Uterus (tissue), 4 donors: ENCODE measurements around the gene PTPRN2. TPM values are rescaled to one million over a fixed set of nuclear protein-coding genes. Genes with fewer than 3 reads are reported as not detected.

ENCODE experiments used
- DNase-seq, 2 donors: peaks; one replicate each; pipeline ENCODE4 v3.0.0-alpha.2; 2019 to 2020
- H3K27ac ChIP-seq, 2 donors: fragments of 200-600 bp; sonication (generic); 1 replicate in 1 of 2; 2 replicates in 1 of 2; pipeline ENCODE4 v1.5.1; 2016 to 2018
- H3K27me3 ChIP-seq, 2 donors: fragments of 200-600 bp; sonication (generic); one replicate each; pipeline ENCODE4 v1.5.1; 2018 to 2019; ENCODE audit warnings: control low read depth in 1 of 2
- H3K36me3 ChIP-seq, 2 donors: fragments of 200-600 bp; sonication (generic); one replicate each; pipeline ENCODE4 v1.5.1; 2019; ENCODE audit warnings: control low read depth in 1 of 2
- H3K4me1 ChIP-seq, 2 donors: fragments of 200-600 bp; sonication (generic); one replicate each; pipeline ENCODE4 v1.5.1; 2018 to 2019; ENCODE audit warnings: control low read depth in 1 of 2
- H3K4me3 ChIP-seq, 2 donors: fragments of 200-600 bp; sonication (generic); 1 replicate in 1 of 2; 2 replicates in 1 of 2; pipeline ENCODE4 v1.5.1; 2018 to 2019; ENCODE audit warnings: mild to moderate bottlenecking in 1 of 2
- H3K9me3 ChIP-seq, 2 donors: fragments of 200-600 bp; sonication (generic); one replicate each; pipeline ENCODE4 v1.5.1; 2019; ENCODE audit warnings: control low read depth in 1 of 2
- POLR2A ChIP-seq, 2 donors: fragments of 450-650 bp; IDR thresholded peaks; one replicate each; pipeline ENCODE4 v1.6.1; 2016; ENCODE audit warnings: antibody characterized with exemption in 2 of 2, mild to moderate bottlenecking in 1 of 2, moderate library complexity in 1 of 2
- intact Hi-C: fragments of 100-400 bp; cut with DNase I; formaldehyde crosslinking; loops from one replicate; pipeline ENCODE4 v1.15.1; 2023; ENCODE audit warnings: low total_unique reads
- total RNA-seq, 4 donors: library from RNA; depleted of rRNA in 3 of 4; stranded (reverse); fragments of >200 nt in 3 of 4; gene quantifications; one replicate each; pipeline versions ENCODE4 v1.1.0 to v1.2.4, GENCODE V29; 2014 to 2023
- TF ChIP-seq, protein P1 (sequence below), 4 experiments: fragments of 200-600 bp in 2 of 4; fragments of 450-650 bp in 2 of 4; sonication (generic) in 2 of 4; IDR thresholded peaks; one replicate each; pipeline ENCODE4 v1.5.1; 2016 to 2019; ENCODE audit warnings: antibody characterized with exemption in 4 of 4, mild to moderate bottlenecking in 2 of 4, moderate library complexity in 1 of 4
- donor health status: DM: yes; HTN: yes; CAD: no.

Gene PTPRN2
- total RNA-seq, 4 donors from 2014 or later = 1.2 to 5.2 (median 2.3) TPM

DNA sequence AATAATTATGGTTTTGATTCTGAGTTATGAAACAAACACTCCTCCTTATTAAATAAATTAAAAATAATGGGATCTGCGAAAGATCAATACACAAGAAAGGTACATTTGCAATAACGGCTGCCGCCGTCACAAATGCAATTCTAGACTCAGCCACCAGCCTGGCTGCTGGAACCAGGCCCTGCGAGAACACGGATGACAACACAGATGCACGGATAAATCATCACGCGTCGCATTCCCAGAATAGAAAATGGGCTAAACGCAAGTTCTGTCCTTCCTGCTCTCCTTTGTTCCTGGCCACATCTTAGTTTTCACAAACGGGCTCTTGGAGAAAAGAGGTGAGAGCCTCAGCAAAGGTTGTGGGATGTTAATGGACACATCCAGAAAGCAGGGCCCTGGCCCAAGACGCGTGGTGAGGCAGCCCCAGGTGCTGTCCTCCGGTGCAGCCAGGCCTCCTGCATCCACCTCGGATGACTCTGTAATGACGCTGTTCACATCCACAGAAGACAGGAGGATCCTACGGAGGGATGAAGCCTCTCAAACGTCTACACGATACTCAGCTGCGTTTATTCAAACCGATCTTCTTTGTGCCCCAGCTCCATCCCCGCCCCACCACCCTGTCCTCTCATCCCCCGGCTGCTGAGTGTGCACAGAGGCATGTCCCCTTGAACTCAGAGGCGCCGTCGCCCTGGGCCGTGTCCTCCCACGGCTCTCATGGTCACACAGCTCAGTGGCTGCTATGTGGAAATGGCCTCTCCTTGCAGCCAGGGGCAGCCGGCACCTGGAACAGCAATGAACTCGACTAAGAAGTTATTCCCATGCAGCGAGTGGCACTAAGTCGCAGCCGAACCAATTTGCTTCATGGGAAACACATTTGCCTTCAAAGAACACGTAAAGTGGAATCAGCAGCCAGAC lies 197.9 kb downstream of the PTPRN2 start:
- TF ChIP-seq, protein P1, sequence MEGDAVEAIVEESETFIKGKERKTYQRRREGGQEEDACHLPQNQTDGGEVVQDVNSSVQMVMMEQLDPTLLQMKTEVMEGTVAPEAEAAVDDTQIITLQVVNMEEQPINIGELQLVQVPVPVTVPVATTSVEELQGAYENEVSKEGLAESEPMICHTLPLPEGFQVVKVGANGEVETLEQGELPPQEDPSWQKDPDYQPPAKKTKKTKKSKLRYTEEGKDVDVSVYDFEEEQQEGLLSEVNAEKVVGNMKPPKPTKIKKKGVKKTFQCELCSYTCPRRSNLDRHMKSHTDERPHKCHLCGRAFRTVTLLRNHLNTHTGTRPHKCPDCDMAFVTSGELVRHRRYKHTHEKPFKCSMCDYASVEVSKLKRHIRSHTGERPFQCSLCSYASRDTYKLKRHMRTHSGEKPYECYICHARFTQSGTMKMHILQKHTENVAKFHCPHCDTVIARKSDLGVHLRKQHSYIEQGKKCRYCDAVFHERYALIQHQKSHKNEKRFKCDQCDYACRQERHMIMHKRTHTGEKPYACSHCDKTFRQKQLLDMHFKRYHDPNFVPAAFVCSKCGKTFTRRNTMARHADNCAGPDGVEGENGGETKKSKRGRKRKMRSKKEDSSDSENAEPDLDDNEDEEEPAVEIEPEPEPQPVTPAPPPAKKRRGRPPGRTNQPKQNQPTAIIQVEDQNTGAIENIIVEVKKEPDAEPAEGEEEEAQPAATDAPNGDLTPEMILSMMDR (IDR thresholded peaks at IDR 0.05) = no peak
- TF ChIP-seq POLR2A (IDR thresholded peaks at IDR 0.05) = no peak
- intact Hi-C loops = no loop called here
- Histone ChIP-seq H3K27me3 (no peaks in the 10 kb centered on the region), H3K4me3 (no peak overlapping the region), H3K9me3 (no peaks in the 10 kb centered on the region), H3K4me1 (no peaks in the 10 kb centered on the region), H3K36me3 (no peaks in the 10 kb centered on the region), H3K27ac (no peak overlapping the region)
- no peak for DNase-seq

DNA sequence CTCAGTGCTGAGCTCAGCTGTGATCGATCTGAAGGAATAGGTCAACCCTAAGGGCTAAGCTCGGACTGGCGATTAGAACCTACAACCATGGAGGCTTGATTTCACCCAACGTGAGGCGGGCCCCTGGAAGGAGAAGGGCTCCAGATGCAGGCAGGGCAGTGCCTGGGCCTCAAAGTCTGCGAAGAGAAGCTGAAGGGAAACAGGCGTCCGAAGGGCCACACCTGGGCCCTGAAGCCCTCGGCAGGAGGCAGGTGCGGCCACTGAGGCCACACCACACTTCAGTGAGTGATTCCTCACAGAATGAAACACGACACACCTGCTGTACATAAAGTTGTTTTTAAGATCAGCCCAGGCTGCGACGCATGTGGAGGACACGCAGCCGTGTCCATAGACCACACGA lies 198.7 kb downstream of the PTPRN2 start:
- no peaks in the 10 kb centered on the region for H3K9me3 ChIP-seq
- DNase-seq = no peak
- no peak overlapping the region for H3K27ac ChIP-seq
- H3K27me3 ChIP-seq = no peaks in the 10 kb centered on the region
- intact Hi-C loops = no loop called here
- H3K4me1 ChIP-seq = no peaks in the 10 kb centered on the region
- no peaks in the 10 kb centered on the region for H3K36me3 ChIP-seq
- H3K4me3 ChIP-seq = no peak overlapping the region
- TF ChIP-seq, protein P1 (IDR thresholded peaks at IDR 0.05) = no peak
- TF ChIP-seq POLR2A (IDR thresholded peaks at IDR 0.05) = no peak

DNA sequence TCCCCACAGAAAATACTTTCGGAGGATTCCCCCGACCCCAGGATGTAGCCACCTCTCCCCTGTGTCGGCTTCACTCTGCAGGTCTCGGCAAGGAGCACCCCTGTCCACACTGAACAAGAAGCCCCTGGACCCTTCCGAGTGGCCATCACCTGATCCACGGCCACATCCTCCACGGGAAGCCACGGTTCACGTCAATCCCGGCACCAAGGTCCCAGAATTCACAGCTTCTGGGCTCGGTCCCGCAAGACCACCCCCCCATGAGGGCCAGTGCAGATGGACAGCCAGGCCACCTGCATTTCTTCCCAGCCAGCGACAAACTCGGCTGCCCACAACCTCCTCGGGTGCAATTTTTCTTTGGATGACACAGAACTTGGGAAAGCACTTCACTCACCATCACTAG lies 199.6 kb downstream of the PTPRN2 start:
- Histone ChIP-seq H3K4me1 (no peaks in the 10 kb centered on the region), H3K4me3 (no peak overlapping the region), H3K36me3 (no peaks in the 10 kb centered on the region), H3K27ac (no peak overlapping the region), H3K27me3 (no peaks in the 10 kb centered on the region), H3K9me3 (no peaks in the 10 kb centered on the region)
- intact Hi-C loops = no loop called here
- no peak for DNase-seq
- TF ChIP-seq, protein P1 (IDR thresholded peaks at IDR 0.05) = no peak
- TF ChIP-seq POLR2A (IDR thresholded peaks at IDR 0.05) = no peak

DNA sequence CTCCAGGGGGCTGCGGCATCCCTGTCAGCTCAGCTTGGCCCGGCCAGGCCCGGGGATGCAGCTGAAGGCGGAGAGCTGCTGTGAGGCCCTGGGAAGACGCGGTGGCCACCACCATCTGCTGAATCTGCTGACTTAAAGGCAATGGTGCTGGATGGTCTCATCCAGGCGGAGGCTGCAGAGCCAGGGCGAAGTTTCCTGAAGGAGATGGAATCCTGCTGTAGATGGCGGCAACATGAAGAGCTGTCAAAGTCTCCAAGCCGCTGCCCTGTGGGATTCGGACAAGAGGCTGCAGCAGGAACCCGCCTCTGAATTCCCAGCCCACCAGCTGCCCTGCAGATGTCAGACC lies 200.1 kb downstream of the PTPRN2 start:
- intact Hi-C loops = no loop called here
- no peak overlapping the region for H3K4me3 ChIP-seq
- H3K36me3 ChIP-seq = no peaks in the 10 kb centered on the region
- no peaks in the 10 kb centered on the region for H3K9me3 ChIP-seq
- no peak for DNase-seq
- H3K27ac ChIP-seq = no peak overlapping the region
- no peaks in the 10 kb centered on the region for H3K4me1 ChIP-seq
- H3K27me3 ChIP-seq = no peaks in the 10 kb centered on the region
- no peak for TF ChIP-seq POLR2A (IDR thresholded peaks at IDR 0.05)
- TF ChIP-seq, protein P1 (IDR thresholded peaks at IDR 0.05) = no peak

DNA sequence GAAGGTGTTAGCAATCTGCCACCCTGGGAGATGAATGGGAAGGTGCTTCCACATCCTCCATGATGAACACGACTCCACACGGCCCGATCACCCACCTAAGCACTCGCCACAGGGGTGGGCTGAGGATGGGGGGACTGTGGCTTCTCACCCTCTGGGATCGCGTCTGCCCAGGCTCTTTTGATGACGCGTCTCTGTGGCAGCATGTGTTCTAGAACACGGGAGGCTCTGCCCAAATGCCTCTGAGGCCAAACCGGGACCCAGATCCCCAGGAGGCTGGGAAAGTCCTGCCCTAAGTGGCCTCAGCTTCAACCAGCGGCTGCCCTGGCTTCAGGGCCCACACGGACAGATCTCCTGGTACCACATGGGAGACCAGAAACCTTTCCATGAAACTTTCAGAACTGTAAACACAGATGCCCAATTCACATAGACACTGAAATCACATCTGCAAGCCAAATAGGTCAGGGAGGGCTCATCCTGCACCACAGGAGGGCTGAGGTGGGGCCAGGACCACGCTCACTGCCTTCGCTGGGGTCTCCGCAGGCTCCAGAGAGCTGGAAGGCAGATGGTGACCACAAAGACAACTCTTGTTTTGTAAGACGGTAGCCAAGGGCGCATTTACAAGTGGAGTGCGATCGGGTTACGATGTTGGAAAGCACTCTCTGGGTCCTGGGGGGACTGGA lies 200.6 kb downstream of the PTPRN2 start:
- H3K27ac ChIP-seq = no peak overlapping the region
- H3K4me1 ChIP-seq = no peaks in the 10 kb centered on the region
- no peaks in the 10 kb centered on the region for H3K27me3 ChIP-seq
- no peaks in the 10 kb centered on the region for H3K36me3 ChIP-seq
- H3K9me3 ChIP-seq = no peaks in the 10 kb centered on the region
- intact Hi-C loops = no loop called here
- no peak for DNase-seq
- H3K4me3 ChIP-seq = no peak overlapping the region
- TF ChIP-seq, protein P1 (IDR thresholded peaks at IDR 0.05) = no peak
- no peak for TF ChIP-seq POLR2A (IDR thresholded peaks at IDR 0.05)
